GM12878 (cell line): ENCODE results near the gene SLC39A2. TPM values are rescaled to one million over a fixed set of nuclear protein-coding genes. Genes with fewer than 3 reads are reported as not detected.
A peak's percentile ranks its signal among the peaks of the same experiment; 100 is the strongest.

ENCODE experiments used
- ATAC-seq: fragments of 200-7000 bp; cut with Tn5 transposase; 3 replicates; pipeline ENCODE4 v1.9.1; 2020; ENCODE audit warnings: mild to moderate bottlenecking, moderate library complexity
- BruUV-seq: library from RNA; stranded (reverse); fragments of 400-500 nt; replicated peaks from 2 replicates; lab custom pipeline; 2021; lab: Mats Ljungman, UMichigan
- CTCF ChIA-PET: fragments of 300-600 bp; sonication (Branson Sonifier 250); formaldehyde crosslinking; extraction: SDS; loops from one replicate; lab custom pipeline; 2021; ENCODE audit warnings: inconsistent platforms; lab: Yijun Ruan, JAX
- POLR2A ChIA-PET: fragments of 350-600 bp; formaldehyde crosslinking; extraction: SDS; loops from one replicate; lab custom pipeline; 2021; ENCODE audit warnings: inconsistent platforms; lab: Charles Lee
- RAD21 ChIA-PET: fragments of 300-600 bp; sonication (Branson Sonifier 250); formaldehyde crosslinking; loops from one replicate; lab custom pipeline; 2023; ENCODE audit warnings: antibody characterized with exemption; ENCODE audit not compliant: unreplicated experiment; lab: Charles Lee
- SMC1A ChIA-PET: fragments of 300-600 bp; sonication (Branson Sonifier 250); formaldehyde crosslinking; loops from one replicate; lab custom pipeline; 2023; ENCODE audit not compliant: unreplicated experiment, uncharacterized antibody; lab: Charles Lee
- DNase-seq: peaks from one replicate; pipeline ENCODE4 v3.0.0-alpha.2; 2011; ENCODE audit warnings: low read depth, low spot score
- FAIRE-seq: peaks from 3 replicates; lab custom pipeline; 2011; peaks lifted over from hg19 to GRCh38; lab: Jason Lieb, UNC
- H2AFZ ChIP-seq: 2 replicates; pipeline ENCODE4 v1.6.0; 2011; ENCODE audit warnings: low read depth, low read length, control low read depth; ENCODE audit not compliant: control insufficient read depth
- H3K27ac ChIP-seq: 2 replicates; pipeline ENCODE4 v1.5.1; 2011; ENCODE audit warnings: control low read depth; ENCODE audit not compliant: control insufficient read depth, insufficient read depth
- H3K27me3 ChIP-seq, 2 experiments: replicated peaks in 1 of 2; 2 replicates each; pipeline versions ENCODE4 v1.6.0 to v1.6.1; 2011; ENCODE audit warnings: low read length in 1 of 2; ENCODE audit not compliant: control insufficient read depth in 2 of 2, insufficient read depth in 2 of 2
- H3K36me3 ChIP-seq, 2 experiments: 2 replicates each; pipeline ENCODE4 v1.5.1; 2011; ENCODE audit warnings: low read length in 1 of 2; ENCODE audit not compliant: control insufficient read depth in 2 of 2, insufficient read depth in 2 of 2
- H3K4me1 ChIP-seq: 2 replicates; pipeline ENCODE4 v1.6.1; 2011; ENCODE audit warnings: mild to moderate bottlenecking, low read length, moderate library complexity, mixed read lengths; ENCODE audit not compliant: control insufficient read depth, insufficient read depth
- H3K4me2 ChIP-seq: 2 replicates; pipeline ENCODE4 v1.6.0; 2011; ENCODE audit warnings: control low read depth; ENCODE audit not compliant: control insufficient read depth, insufficient read depth
- H3K4me3 ChIP-seq: fragments of 200-600 bp; sonication (generic); 2 replicates; pipeline ENCODE4 v1.5.1; 2016
- H3K79me2 ChIP-seq: 2 replicates; pipeline ENCODE4 v1.6.0; 2011; ENCODE audit warnings: low read length; ENCODE audit not compliant: control insufficient read depth, insufficient read depth
- H3K9ac ChIP-seq: 2 replicates; pipeline ENCODE4 v1.8.0; 2011; ENCODE audit warnings: low read length, control low read depth, mixed read lengths; ENCODE audit not compliant: control insufficient read depth, insufficient read depth
- H3K9me3 ChIP-seq: replicated peaks from 3 replicates; pipeline ENCODE4 v1.5.1; 2011; ENCODE audit warnings: mild to moderate bottlenecking, low read length; ENCODE audit not compliant: control insufficient read depth, insufficient read depth
- H4K20me1 ChIP-seq: 2 replicates; pipeline ENCODE4 v1.6.0; 2011; ENCODE audit not compliant: control insufficient read depth, insufficient read depth
- HDAC2 ChIP-seq: fragments of 200-600 bp; sonication (generic); IDR thresholded peaks from 2 replicates; pipeline ENCODE4 v1.6.1; 2017
- JUND ChIP-seq: IDR thresholded peaks from 2 replicates; pipeline ENCODE4 v1.6.1; 2012; ENCODE audit warnings: low read depth, mild to moderate bottlenecking, low read length, improper control_type of control experiment, moderate library complexity
- MYB ChIP-seq: fragments of 150-350 bp; IDR thresholded peaks from 2 replicates; pipeline ENCODE4 v1.6.1; 2014; ENCODE audit warnings: mild to moderate bottlenecking, low read depth, low read length, borderline replicate concordance
- MYC ChIP-seq: IDR thresholded peaks from 2 replicates; pipeline ENCODE4 v1.6.1; 2011; ENCODE audit warnings: mild to moderate bottlenecking, low read length, moderate library complexity, inconsistent platforms; ENCODE audit not compliant: insufficient read depth, insufficient replicate concordance, insufficient read length, severe bottlenecking
- PAX5 ChIP-seq: IDR thresholded peaks from 2 replicates; pipeline ENCODE4 v1.6.1; 2011; ENCODE audit warnings: low read depth, low read length, borderline replicate concordance
- SP1 ChIP-seq: IDR thresholded peaks from one replicate; pipeline ENCODE4 v1.6.1; 2011; ENCODE audit warnings: low read depth, low read length
- WGBS: methylation state at CpG from one replicate; pipeline ENCODE4 v1.1.6; 2016; ENCODE audit warnings: low lambda C conversion rate; ENCODE audit not compliant: insufficient replicate concordance, insufficient coverage; ENCODE audit errors: missing lambda C conversion rate; 5-methylcytosine and 5-hydroxymethylcytosine counted together
- in situ Hi-C: fragments of 300-500 bp; cut with MboI; formaldehyde crosslinking; loops from 9 replicates; pipeline ENCODE4 v1.14.3; 2018; ENCODE audit warnings: mixed read lengths
- intact Hi-C: fragments of 100-400 bp; cut with micrococcal nuclease; formaldehyde crosslinking; loops from one replicate; pipeline ENCODE4 v1.14.2; 2022; ENCODE audit not compliant: unreplicated experiment
- polyA plus RNA-seq, 11 experiments: library from polyadenylated mRNA; depleted of rRNA in 4 of 11; unstranded in 6 of 11; stranded (reverse) in 5 of 11; fragments of >200 nt; fragmentation: Nextera tagmentation in 4 of 11; fragmentation: Illumina TruSeq in 1 of 11; extraction: Ambion mirVana in 4 of 11; extraction: Trizol in 1 of 11; gene quantifications; 1 replicate in 1 of 11; 2 replicates in 10 of 11; pipeline versions ENCODE4 v1.2.1 to v1.2.3, GENCODE V29; 2011 to 2016; ENCODE audit warnings: inconsistent platforms in 2 of 11, missing spikeins in 2 of 11, low read depth in 1 of 11
- total RNA-seq, 4 experiments: library from RNA; depleted of rRNA in 3 of 4; stranded (reverse); fragments of >200 nt in 3 of 4; fragmentation: Illumina TruSeq in 1 of 4; extraction: Trizol in 1 of 4; gene quantifications; 2 replicates each; pipeline versions ENCODE4 v1.2.1 to v1.2.3, GENCODE V29; 2013 to 2021
- TF ChIP-seq, protein P1 (sequence below): fragments of 450-650 bp; IDR thresholded peaks from 2 replicates; pipeline ENCODE4 v1.6.1; 2018; ENCODE audit warnings: mild to moderate bottlenecking, low read depth, moderate library complexity; ENCODE audit not compliant: partially characterized antibody
- TF ChIP-seq, protein P2 (sequence below): fragments of 450-650 bp; IDR thresholded peaks from 2 replicates; pipeline ENCODE4 v1.6.1; 2017; ENCODE audit warnings: mild to moderate bottlenecking, moderate library complexity
- TF ChIP-seq, protein P3 (sequence below): fragments of 450-650 bp; IDR thresholded peaks from 2 replicates; pipeline ENCODE4 v1.6.1; 2017; ENCODE audit warnings: borderline replicate concordance

SLC39A2 gene
- total and polyA plus RNA-seq, 10 of the 15 experiments (the other 5 are each of a cell fraction or from before 2014, with no cell fraction given), result 0.06 to 0.14 (median 0.11) TPM; not detected in 6

DNA sequence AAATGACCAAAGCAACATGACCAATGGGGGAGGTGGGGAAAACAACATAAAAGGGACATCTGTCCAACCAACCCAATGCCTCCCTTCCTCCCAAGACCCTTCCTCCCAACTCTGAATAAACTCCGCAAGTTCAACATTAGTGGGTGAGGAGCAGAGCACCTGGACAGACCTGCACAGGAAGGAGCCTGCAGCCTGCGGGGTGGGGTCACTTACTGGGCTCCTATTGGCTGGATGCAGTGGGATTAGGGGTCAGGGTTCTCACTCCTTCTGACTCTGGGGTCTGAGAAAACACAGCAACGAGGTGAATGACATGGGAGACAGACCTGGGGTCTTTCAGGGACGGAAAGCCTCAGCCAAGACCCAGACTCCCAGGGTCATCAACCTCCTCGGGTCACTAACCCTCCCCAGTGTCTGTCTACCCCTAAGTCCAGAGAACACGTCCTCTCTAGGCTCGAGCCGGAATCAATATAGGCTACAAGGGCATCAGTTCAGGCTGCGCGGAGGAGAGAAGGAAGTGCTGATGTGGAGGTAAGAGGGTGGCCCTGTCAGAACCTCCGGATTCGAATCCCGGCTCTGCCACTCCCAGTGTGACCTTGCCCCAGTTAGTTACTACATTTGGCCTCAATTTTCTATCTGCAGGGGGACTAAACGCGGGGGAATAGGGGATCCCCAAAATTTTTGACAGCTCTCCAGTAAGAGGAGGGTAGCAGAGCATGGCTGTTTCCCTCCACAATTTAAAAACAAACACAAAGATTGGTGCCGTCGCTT, 24.9 kb downstream of the SLC39A2 start:
- TF ChIP-seq MYC (no peak), HDAC2 (no peak), PAX5 (no peak), SP1 (no peak), MYB (no peak), JUND (no peak)
- TF ChIP-seq, protein P1, sequence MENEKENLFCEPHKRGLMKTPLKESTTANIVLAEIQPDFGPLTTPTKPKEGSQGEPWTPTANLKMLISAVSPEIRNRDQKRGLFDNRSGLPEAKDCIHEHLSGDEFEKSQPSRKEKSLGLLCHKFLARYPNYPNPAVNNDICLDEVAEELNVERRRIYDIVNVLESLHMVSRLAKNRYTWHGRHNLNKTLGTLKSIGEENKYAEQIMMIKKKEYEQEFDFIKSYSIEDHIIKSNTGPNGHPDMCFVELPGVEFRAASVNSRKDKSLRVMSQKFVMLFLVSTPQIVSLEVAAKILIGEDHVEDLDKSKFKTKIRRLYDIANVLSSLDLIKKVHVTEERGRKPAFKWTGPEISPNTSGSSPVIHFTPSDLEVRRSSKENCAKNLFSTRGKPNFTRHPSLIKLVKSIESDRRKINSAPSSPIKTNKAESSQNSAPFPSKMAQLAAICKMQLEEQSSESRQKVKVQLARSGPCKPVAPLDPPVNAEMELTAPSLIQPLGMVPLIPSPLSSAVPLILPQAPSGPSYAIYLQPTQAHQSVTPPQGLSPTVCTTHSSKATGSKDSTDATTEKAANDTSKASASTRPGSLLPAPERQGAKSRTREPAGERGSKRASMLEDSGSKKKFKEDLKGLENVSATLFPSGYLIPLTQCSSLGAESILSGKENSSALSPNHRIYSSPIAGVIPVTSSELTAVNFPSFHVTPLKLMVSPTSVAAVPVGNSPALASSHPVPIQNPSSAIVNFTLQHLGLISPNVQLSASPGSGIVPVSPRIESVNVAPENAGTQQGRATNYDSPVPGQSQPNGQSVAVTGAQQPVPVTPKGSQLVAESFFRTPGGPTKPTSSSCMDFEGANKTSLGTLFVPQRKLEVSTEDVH, result no peak
- TF ChIP-seq, protein P2, sequence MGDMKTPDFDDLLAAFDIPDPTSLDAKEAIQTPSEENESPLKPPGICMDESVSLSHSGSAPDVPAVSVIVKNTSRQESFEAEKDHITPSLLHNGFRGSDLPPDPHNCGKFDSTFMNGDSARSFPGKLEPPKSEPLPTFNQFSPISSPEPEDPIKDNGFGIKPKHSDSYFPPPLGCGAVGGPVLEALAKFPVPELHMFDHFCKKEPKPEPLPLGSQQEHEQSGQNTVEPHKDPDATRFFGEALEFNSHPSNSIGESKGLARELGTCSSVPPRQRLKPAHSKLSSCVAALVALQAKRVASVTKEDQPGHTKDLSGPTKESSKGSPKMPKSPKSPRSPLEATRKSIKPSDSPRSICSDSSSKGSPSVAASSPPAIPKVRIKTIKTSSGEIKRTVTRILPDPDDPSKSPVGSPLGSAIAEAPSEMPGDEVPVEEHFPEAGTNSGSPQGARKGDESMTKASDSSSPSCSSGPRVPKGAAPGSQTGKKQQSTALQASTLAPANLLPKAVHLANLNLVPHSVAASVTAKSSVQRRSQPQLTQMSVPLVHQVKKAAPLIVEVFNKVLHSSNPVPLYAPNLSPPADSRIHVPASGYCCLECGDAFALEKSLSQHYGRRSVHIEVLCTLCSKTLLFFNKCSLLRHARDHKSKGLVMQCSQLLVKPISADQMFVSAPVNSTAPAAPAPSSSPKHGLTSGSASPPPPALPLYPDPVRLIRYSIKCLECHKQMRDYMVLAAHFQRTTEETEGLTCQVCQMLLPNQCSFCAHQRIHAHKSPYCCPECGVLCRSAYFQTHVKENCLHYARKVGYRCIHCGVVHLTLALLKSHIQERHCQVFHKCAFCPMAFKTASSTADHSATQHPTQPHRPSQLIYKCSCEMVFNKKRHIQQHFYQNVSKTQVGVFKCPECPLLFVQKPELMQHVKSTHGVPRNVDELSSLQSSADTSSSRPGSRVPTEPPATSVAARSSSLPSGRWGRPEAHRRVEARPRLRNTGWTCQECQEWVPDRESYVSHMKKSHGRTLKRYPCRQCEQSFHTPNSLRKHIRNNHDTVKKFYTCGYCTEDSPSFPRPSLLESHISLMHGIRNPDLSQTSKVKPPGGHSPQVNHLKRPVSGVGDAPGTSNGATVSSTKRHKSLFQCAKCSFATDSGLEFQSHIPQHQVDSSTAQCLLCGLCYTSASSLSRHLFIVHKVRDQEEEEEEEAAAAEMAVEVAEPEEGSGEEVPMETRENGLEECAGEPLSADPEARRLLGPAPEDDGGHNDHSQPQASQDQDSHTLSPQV, result no peak
- TF ChIP-seq, protein P3, sequence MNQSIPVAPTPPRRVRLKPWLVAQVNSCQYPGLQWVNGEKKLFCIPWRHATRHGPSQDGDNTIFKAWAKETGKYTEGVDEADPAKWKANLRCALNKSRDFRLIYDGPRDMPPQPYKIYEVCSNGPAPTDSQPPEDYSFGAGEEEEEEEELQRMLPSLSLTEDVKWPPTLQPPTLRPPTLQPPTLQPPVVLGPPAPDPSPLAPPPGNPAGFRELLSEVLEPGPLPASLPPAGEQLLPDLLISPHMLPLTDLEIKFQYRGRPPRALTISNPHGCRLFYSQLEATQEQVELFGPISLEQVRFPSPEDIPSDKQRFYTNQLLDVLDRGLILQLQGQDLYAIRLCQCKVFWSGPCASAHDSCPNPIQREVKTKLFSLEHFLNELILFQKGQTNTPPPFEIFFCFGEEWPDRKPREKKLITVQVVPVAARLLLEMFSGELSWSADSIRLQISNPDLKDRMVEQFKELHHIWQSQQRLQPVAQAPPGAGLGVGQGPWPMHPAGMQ, result no peak
- ATAC-seq (no peak), DNase-seq (no peak), FAIRE-seq (no peak)
- peaks cover 4% of the 10 kb centered on the region; the same call in 1 of the 2 replicates for H3K4me1 ChIP-seq
- ChIA-PET RAD21 (no interaction called here), CTCF (interaction anchor here (1.1 to 1.9 kb wide), 3 partner anchors 17 to 69 kb away, joined by 3 to 6 read pairs (median 3); no protein-coding TSS in a partner anchor), SMC1A (interaction anchor here (1.3 kb wide), 1 partner anchor 9 kb away, joined by 4 read pairs; no protein-coding TSS in a partner anchor), POLR2A (no interaction called here)
- H3K27me3 ChIP-seq, result peaks cover 15 to 19% of the 10 kb centered on the region in 2 experiments
- no peaks in the 10 kb centered on the region for H3K36me3 ChIP-seq
- intact Hi-C loops, result no loop called here
- no peaks in the 10 kb centered on the region for H3K9me3 ChIP-seq
- no peaks in the 10 kb centered on the region for H4K20me1 ChIP-seq
- H3K9ac ChIP-seq, result no peak overlapping the region
- 9% methylated on average over 17 of the region's 17 CpGs for WGBS
- no peak overlapping the region for H3K27ac ChIP-seq
- H3K4me2 ChIP-seq, result peak overlapping the region; percentile 87; the same call in 1 of the 2 replicates
- BruUV-seq, result no TSS peak
- no peak overlapping the region for H2AFZ ChIP-seq
- no peaks in the 10 kb centered on the region for H3K79me2 ChIP-seq
- H3K4me3 ChIP-seq, result no peak overlapping the region; the same call in 1 of the 2 replicates
- in situ Hi-C loops, result no loop called here
